ENCODE data around the gene KCNJ10.

GRCh38 chr1:160001440-160001839 lies 68.5 kb downstream of the KCNJ10 start:
- TF ChIP-seq, protein P1, sequence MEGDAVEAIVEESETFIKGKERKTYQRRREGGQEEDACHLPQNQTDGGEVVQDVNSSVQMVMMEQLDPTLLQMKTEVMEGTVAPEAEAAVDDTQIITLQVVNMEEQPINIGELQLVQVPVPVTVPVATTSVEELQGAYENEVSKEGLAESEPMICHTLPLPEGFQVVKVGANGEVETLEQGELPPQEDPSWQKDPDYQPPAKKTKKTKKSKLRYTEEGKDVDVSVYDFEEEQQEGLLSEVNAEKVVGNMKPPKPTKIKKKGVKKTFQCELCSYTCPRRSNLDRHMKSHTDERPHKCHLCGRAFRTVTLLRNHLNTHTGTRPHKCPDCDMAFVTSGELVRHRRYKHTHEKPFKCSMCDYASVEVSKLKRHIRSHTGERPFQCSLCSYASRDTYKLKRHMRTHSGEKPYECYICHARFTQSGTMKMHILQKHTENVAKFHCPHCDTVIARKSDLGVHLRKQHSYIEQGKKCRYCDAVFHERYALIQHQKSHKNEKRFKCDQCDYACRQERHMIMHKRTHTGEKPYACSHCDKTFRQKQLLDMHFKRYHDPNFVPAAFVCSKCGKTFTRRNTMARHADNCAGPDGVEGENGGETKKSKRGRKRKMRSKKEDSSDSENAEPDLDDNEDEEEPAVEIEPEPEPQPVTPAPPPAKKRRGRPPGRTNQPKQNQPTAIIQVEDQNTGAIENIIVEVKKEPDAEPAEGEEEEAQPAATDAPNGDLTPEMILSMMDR (IDR thresholded peaks at IDR 0.05; ENCODE audit: low read depth, low read length, poor library complexity, severe bottlenecking): no peak
- no peak for TF ChIP-seq EZH2phosphoT487 (IDR thresholded peaks at IDR 0.05; ENCODE audit: borderline replicate concordance, low read length)
